SH-SY5Y (cell line): ENCODE results near the gene UBE2F.

Experiments
- GATA2 ChIP-seq: IDR thresholded peaks from 2 replicates; pipeline ENCODE4 v1.6.1; 2011; ENCODE audit warnings: mild to moderate bottlenecking, low read depth, low read length
- GATA3 ChIP-seq: IDR thresholded peaks from 2 replicates; pipeline ENCODE4 v1.6.1; 2011; ENCODE audit warnings: low read depth, mild to moderate bottlenecking, low read length, moderate library complexity

GRCh38 chr2:238040918-238041317 is 74.1 kb downstream of the UBE2F start:
- TF ChIP-seq GATA2 (no peak), GATA3 (no peak)
